Hematopoietic multipotent progenitor cell treated with erythropoietin and hydrocortisone succinate and interleukin-3 and kit ligand, for 8 days (in vitro differentiated cells): ENCODE results near the gene CNKSR3.
A peak's percentile ranks its signal among the peaks of the same experiment; 100 is the strongest.

Experiments
- DNase-seq: peaks from one replicate; pipeline ENCODE4 v3.0.0-alpha.2; 2015

The CNKSR3 gene

GRCh38 chr6:154448448-154449096 lies 61.9 kb downstream of the CNKSR3 start:
- no peak for DNase-seq

DNA sequence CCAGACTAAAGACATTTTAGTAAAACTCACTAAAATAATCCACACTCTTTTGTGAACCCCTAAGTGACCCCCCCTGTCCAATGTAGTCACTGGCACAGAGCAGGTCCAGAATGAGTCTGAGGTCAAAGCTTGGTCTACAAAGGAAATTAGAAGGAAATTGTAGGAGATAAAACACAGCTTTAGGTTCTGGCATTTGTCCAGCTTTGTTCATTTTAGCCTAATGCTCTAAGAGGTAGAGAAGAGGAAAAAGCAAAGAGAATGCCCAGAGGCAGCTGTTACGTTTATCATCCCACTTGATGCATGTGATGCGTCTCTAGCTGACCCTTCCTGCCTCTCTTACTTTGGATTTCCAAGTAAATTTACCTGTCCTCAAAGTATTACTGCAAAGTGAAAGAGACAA lies 62.5 kb downstream of the CNKSR3 start:
- DNase-seq: peak; percentile 39

- DNase-seq: no peak
Observed at GRCh38 chr6:154446984-154447383, 63.5 kb downstream of the CNKSR3 start.

DNA sequence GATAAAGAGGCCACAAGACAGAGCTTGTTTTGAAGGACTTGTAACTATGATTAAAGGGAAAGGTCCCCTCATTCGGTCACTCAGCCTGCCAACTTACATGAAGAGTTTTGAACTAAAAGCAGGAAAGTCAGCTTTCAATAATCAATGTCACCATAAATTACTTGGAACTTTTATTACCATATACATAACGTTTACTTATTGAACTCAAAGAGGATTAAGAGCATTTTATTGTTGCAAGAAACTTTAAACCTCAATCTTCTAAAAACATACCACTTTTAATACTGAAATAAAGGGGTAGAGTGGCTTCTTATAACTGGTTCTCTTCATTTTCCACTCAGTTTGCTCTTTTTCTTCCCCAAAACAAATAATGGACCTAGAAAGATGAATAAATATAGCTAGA lies 65.1 kb downstream of the CNKSR3 start:
- DNase-seq: no peak

DNA sequence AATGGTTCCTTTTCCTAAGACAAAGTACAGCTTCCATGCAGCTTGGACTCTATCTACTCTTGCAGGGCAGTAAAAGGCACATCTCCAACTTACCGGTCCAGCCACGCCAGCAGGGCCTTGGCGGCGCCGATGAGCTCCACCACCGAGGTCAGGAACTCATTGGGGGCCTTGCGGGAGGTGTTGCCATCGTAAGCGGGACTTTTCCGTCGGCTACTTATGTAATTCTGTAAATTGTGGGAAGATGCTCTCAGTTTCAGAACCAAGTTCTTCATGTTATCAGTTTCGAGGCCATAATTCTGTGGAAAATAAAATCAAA lies 68.5 kb downstream of the CNKSR3 start:
- DNase-seq: no peak

GRCh38 chr6:154440422-154441043 lies 70.0 kb downstream of the CNKSR3 start:
- no peak for DNase-seq

GRCh38 chr6:154440022-154440421 lies 70.5 kb downstream of the CNKSR3 start:
- DNase-seq: no peak

GRCh38 chr6:154438882-154439415 lies 71.5 kb downstream of the CNKSR3 start:
- DNase-seq: peak; percentile 26

GRCh38 chr6:154435400-154435945 lies 75.0 kb downstream of the CNKSR3 start:
- DNase-seq: no peak

DNA sequence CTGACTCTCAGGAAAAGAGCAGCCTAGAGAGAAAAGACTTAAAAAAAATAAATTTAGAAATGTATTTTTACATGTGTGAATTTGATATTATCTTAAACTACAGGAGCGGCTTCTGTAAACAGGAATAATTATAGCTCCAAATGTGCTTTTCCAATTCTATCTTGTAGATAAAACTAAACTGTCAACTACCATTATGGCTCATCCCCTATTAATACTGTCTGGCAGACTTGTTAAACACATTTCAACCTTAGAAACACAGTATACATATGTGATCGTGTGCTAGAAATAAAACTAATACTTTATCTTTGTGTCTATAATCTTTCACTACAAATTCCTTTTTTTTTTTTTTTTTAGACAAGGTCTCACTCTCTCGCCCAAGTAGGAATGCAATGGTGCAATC lies 75.8 kb downstream of the CNKSR3 start:
- DNase-seq: no peak

DNA sequence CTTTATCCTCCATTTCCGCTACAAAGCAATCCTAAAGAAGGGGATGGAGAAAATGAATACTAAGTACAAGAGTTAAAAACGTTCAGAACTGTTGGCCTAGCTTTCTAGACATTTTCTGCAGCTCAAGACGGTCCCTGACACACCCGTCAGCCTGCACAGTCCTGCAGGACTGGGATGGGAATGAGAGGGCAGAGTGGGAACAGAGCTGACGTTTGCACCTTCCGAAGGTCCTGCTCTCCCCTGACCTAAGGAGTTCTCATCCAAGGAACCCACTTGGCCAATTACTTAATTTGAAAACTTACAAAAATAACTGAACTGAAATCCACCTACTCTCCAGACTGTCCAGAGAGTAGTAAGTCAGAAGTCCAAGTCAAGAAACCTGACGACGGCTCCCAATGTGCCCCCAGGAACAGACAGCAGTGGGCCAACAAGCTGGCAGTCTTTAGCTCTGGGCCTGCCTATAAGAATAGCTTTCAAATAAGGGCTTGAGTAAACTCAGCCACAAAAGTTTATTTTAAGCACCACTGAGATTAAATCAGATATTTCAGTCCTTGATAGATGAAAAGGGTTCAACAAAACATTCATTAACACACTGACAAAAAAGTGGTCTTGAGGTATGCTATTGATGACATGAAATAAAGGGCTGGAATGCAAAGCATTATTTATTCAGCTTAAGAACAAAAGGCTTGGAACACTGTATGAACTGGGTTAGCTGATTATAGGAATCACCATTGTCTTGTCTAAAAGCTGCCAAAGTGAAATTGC lies 76.8 kb downstream of the CNKSR3 start:
- DNase-seq: no peak

DNA sequence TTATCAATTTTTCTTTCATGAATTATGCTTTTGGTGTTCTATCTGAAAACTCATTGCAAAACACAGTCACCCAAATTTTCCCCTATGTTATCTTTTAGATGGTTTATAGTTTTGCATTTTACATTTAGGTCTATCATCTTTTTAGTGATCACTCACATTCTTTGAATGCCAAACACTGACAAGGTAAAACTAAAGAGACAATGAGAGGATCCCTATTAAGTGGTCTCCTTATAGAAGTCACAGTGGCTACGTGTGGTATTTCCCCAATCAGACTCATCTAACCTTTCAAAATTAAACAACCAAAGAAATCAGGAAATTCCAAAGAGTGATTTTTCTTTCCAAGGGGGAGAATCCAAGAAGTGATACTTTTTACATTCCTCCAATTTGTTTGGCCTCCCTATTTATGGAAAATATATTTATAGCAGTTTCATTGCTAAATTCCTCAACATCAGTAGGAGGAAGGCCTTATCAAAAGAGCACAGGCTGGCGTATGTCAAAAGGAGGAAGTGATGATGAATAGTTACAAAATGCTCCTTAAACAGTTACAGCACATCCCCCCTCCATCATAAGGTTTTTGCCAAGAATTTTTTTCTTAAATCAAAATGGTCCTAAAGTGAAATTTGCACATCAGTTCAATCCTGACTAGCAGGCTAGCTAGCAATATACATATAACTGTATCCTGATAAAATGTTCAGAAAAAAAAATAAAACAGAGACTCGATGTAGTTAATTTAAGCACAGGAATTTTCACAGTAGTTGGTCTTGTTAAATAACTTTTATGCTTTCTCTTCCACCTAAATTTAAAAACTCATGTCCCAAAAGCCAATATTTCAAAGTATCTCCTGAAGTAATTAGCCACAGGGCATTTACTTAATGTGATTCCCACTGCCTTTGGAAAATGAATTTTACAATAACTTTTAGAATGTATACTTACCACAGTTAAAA lies 77.7 kb downstream of the CNKSR3 start:
- peak; percentile 68 for DNase-seq

GRCh38 chr6:154430481-154430919 lies 80.0 kb downstream of the CNKSR3 start:
- DNase-seq: no peak

DNA sequence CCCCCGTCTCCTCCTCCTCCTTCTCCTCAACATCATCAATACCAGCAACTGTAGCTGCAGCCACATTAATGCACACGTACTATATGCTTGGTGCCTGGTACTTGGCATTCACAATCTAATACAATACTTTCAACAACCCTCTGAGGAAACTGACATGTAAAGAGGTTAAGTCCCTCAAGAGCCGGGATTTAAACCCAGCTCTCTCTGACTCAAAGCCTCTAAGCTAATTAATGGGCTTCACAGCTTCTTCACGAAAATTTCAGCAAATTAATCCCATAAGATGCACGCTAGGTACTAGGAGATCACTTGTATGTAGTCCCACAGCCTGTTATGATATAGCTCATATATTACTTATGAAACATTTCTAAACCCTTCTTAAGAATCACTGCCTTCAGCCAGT lies 80.8 kb downstream of the CNKSR3 start:
- no peak for DNase-seq

- no peak for DNase-seq
Observed at GRCh38 chr6:154428897-154429296, 81.6 kb downstream of the CNKSR3 start.

DNA sequence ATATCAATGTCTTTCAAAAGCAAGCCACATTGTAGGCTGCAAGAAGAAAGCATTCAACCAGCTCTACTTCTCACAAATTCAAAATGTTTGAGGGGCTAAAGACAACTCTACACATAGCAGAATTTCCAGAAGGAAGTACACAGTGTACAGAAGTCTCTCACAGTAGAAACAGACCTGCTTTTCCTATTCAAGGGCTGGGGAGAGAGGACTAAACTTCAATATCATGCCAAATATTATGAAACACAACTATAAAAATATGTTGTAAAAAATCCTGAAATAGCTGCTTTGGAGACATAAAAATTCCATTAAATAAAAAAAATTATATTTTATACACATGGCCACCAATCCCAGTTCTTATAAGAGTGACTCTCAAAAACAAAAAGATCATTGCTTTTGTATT lies 83.0 kb downstream of the CNKSR3 start:
- no peak for DNase-seq

DNA sequence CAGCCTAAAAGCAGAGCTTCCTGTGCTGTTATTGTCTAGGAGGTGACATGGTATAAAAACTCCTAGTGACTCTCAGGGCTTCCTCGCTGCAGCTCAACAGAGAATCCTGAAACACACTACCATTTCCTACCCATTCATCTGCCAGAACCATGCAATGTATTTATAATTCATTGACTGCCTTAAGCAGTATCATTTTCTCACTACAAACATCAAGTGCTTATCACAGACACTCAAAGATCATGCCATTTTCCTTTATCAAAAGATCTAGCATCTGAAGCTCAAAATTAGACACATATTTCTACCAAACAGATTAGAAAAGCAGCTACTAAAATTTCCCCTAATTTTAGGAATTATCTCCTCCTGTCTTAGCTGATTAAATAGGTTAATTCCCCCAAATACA lies 83.5 kb downstream of the CNKSR3 start:
- DNase-seq: no peak

DNA sequence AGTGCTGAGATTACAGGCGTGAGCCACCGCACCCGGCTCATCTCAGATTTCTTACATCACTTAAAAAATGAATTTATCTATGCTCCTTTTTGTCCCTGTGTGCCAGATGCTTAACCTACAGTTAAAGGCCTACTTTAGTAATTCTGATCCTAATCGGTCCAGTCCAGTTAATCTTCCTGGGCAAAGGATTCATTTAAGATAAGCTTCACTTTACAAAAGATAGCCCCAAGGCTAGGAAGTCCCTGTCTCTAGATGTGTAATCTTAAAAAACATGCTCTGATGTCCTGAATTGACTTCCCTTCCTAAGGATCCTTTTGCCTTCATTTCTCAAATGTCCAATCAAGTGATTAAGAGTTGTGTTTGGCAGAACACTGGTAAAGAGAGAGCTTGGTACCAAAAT lies 85.5 kb downstream of the CNKSR3 start:
- no peak for DNase-seq

DNA sequence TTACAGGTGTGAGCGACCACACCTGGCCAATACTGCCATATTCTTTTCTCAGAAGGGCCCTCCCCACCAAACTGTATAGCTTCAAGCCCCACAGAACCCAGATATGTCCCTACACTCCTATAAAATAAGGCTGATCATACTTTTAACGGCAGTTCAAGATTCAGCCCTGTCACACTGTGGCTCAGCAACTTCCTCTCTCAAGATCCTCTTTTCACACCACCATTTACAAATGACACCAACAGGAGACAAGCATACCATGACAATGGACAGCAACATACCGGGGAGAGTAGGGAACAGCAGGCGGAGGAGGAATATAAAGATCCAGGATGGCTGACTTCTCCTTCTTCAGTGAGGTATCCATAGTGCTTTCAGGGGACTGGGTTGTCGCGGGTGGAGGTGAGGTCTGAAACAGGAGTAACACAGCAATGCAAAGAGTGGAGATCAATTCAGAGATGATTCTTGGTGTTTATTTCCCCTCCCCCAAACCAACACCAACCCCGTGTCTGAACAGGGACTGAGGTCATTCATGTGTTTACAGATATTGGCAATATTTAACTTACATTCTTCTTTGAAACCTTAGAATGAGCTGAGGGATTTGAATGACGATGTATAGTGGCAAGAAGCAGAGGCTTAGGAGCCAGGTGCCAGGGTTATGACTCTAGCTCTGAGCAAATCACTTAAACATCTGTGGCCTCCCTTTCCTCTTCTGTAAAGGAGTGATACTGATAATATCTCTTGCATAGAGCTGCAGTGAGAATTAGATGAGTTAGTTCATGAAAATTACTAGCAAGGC lies 96.3 kb downstream of the CNKSR3 start:
- DNase-seq: no peak

DNA sequence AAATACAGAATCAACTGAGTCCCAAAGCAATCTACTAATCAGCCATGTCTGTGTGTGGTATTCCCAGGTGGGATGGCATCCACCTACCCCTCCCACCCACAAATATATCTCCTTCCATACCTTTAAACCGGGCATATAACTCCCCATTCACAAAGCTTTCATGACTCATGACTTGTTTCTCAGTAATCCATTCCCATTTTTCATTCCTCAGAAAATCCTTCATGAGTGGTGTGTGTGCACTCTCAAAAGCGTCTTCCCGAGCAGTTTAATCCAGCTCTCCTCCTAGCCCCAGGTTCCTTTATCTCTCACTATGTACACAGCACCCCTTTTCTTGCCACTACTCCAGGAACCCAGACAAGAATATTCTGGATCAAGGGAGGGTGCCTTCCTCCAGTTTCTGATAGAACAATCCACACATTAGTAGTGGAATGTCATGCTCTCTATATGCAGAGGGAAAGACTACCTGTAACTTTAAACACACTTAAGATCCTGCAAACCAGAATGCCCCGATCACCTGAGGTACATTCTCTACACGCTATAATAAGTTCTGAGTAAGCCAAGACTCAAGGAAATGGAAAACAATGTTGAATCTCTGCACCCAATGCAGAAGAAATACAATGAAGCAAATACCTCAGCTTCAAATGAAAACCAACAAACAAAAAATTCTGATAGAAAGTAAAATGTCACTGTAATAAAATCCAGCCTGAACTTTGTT lies 98.2 kb downstream of the CNKSR3 start:
- DNase-seq: no peak

DNA sequence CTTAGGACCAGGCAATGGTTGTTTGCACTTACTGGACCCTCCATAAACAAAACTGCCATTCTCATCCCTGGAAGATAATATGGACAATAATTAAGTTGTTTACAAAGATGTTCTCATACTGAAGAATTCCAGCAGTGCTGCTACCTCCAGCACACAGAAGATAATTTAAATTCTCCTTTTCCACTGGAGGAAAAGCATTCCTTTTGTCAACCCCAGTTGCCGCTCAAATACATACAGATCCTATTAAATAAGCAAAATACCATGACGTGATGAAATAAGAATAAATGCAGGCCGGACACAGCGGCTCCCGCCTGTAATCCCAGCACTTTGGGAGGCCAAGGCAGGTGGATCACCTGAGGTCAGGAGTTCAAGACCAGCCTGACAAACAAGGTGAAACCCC lies 99.4 kb downstream of the CNKSR3 start:
- no peak for DNase-seq
